Measurements from ENCODE around the gene RNF187. TPM values are rescaled to one million over a fixed set of nuclear protein-coding genes. Genes with fewer than 3 reads are reported as not detected.

RNF187 gene
- total RNA-seq, 2 donors from 2014 or later = 103 to 112 TPM

- H3K4me1 ChIP-seq (ENCODE audit: control insufficient read depth, insufficient read depth, low read length) = no peaks in the 10 kb centered on the region
- WGBS, 2 experiments (ENCODE audit: insufficient coverage in 1 of 2, insufficient read length in 1 of 2) = 92 to 100% methylated on average over 6 to 9 of the region's 9 CpGs
- H3K27ac ChIP-seq (ENCODE audit: low read depth, low read length) = no peak overlapping the region
- no peaks in the 10 kb centered on the region for H3K9me3 ChIP-seq (ENCODE audit: control insufficient read depth, low read length)
- no peak overlapping the region for H3K9ac ChIP-seq (ENCODE audit: extremely low read depth, low read length, poor library complexity, severe bottlenecking)
- no peak overlapping the region for H3K4me3 ChIP-seq (ENCODE audit: low read length)
- H3K27me3 ChIP-seq (ENCODE audit: control insufficient read depth, insufficient read depth, low read length, poor library complexity, severe bottlenecking) = peaks cover 72% of the 10 kb centered on the region
- Mint-ChIP-seq H3K27me3 (ENCODE audit: insufficient read depth) (peaks cover 94% of the 10 kb centered on the region), H3K9me3 (peaks cover 3% of the 10 kb centered on the region), H3K4me3 (no peak overlapping the region), H3K4me1 (peaks cover 13% of the 10 kb centered on the region), H3K27ac (no peak overlapping the region), H3K36me3 (ENCODE audit: low read depth) (no peaks in the 10 kb centered on the region)
- no peak for TF ChIP-seq CTCF (conservative IDR thresholded peaks at IDR 0.05)
- H3K36me3 ChIP-seq (ENCODE audit: control insufficient read depth, insufficient read depth, low read length) = no peaks in the 10 kb centered on the region
- no peak for DNase-seq
Measured at GRCh38 chr1:228440761-228441500, 46.3 kb upstream of the RNF187 start.

- Mint-ChIP-seq H3K36me3 (ENCODE audit: low read depth) (no peaks in the 10 kb centered on the region), H3K9me3 (peaks cover 3% of the 10 kb centered on the region), H3K27ac (no peak overlapping the region)
Measured at GRCh38 chr1:228443395-228443794, 43.8 kb upstream of the RNF187 start.

GRCh38 chr1:228445490-228445842, 41.7 kb upstream of the RNF187 start:
- H3K9me3 Mint-ChIP-seq = peaks cover 3% of the 10 kb centered on the region
- no peaks in the 10 kb centered on the region for H3K36me3 Mint-ChIP-seq (ENCODE audit: low read depth)
- H3K27me3 ChIP-seq (ENCODE audit: control insufficient read depth, insufficient read depth, low read length, poor library complexity, severe bottlenecking) = peaks cover 67% of the 10 kb centered on the region
- no peak for TF ChIP-seq CTCF (conservative IDR thresholded peaks at IDR 0.05)
- no peaks in the 10 kb centered on the region for H3K9me3 ChIP-seq (ENCODE audit: control insufficient read depth, low read length)
- WGBS, 2 experiments (ENCODE audit: insufficient coverage in 1 of 2, insufficient read length in 1 of 2) = 10 to 11% methylated on average over 10 to 16 of the region's 16 CpGs
- H3K4me1 Mint-ChIP-seq = peaks cover 20% of the 10 kb centered on the region
- H3K4me3 Mint-ChIP-seq = peak overlapping the region; percentile 65
- no peak overlapping the region for H3K27ac ChIP-seq (ENCODE audit: low read depth, low read length)
- DNase-seq = no peak
- H3K27me3 Mint-ChIP-seq (ENCODE audit: insufficient read depth) = peaks cover 94% of the 10 kb centered on the region
- no peaks in the 10 kb centered on the region for H3K4me1 ChIP-seq (ENCODE audit: control insufficient read depth, insufficient read depth, low read length)
- no peak overlapping the region for H3K9ac ChIP-seq (ENCODE audit: extremely low read depth, low read length, poor library complexity, severe bottlenecking)
- H3K36me3 ChIP-seq (ENCODE audit: control insufficient read depth, insufficient read depth, low read length) = no peaks in the 10 kb centered on the region
- no peak overlapping the region for H3K27ac Mint-ChIP-seq
- peak overlapping the region; percentile 77 for H3K4me3 ChIP-seq (ENCODE audit: low read length)

More at GRCh38 chr1:228443395-228443794, 43.8 kb upstream of the RNF187 start:
- Mint-ChIP-seq H3K27me3 (ENCODE audit: insufficient read depth) (peaks cover 99% of the 10 kb centered on the region), H3K4me3 (no peak overlapping the region), H3K4me1 (peaks cover 20% of the 10 kb centered on the region)
- Histone ChIP-seq H3K27me3 (ENCODE audit: control insufficient read depth, insufficient read depth, low read length, poor library complexity, severe bottlenecking) (peaks cover 83% of the 10 kb centered on the region), H3K4me3 (ENCODE audit: low read length) (no peak overlapping the region), H3K9me3 (ENCODE audit: control insufficient read depth, low read length) (no peaks in the 10 kb centered on the region), H3K36me3 (ENCODE audit: control insufficient read depth, insufficient read depth, low read length) (no peaks in the 10 kb centered on the region), H3K4me1 (ENCODE audit: control insufficient read depth, insufficient read depth, low read length) (no peaks in the 10 kb centered on the region), H3K27ac (ENCODE audit: low read depth, low read length) (no peak overlapping the region), H3K9ac (ENCODE audit: extremely low read depth, low read length, poor library complexity, severe bottlenecking) (no peak overlapping the region)
- DNase-seq = no peak
- no peak for TF ChIP-seq CTCF (conservative IDR thresholded peaks at IDR 0.05)

Data from endodermal cell (in vitro differentiated cells).